ENCODE data around the gene PALM2AKAP2.

PALM2AKAP2 gene

GRCh38 chr9:109779711-109780452 is at the start of gene PALM2AKAP2:
Gene PALM2AKAP2 (plus strand): TSS chr9:109780198. CDS start chr9:109780489, 291 bp downstream.
- no peak for DNase-seq

GRCh38 chr9:109730228-109730627 is 49.8 kb upstream of the PALM2AKAP2 start:
- DNase-seq: no peak

GRCh38 chr9:109733690-109734089 is 46.3 kb upstream of the PALM2AKAP2 start:
- no peak for DNase-seq

GRCh38 chr9:109734814-109735213 is 45.2 kb upstream of the PALM2AKAP2 start:
- DNase-seq: no peak

- DNase-seq: no peak
These were observed 44.2 kb upstream of the PALM2AKAP2 start for GRCh38 chr9:109735801-109736200.

GRCh38 chr9:109737295-109737694 is 42.7 kb upstream of the PALM2AKAP2 start:
- DNase-seq: no peak

GRCh38 chr9:109739760-109740159 is 40.2 kb upstream of the PALM2AKAP2 start:
- DNase-seq: no peak

GRCh38 chr9:109742776-109743348 is 37.1 kb upstream of the PALM2AKAP2 start:
- no peak for DNase-seq

GRCh38 chr9:109743696-109744095 is 36.3 kb upstream of the PALM2AKAP2 start:
- no peak for DNase-seq

- no peak for DNase-seq
These were observed 34.4 kb upstream of the PALM2AKAP2 start for GRCh38 chr9:109745335-109746283.

- DNase-seq: no peak
These were observed 28.7 kb upstream of the PALM2AKAP2 start for GRCh38 chr9:109751253-109751652.

GRCh38 chr9:109753308-109753707 is 26.7 kb upstream of the PALM2AKAP2 start:
- DNase-seq: no peak

- DNase-seq: no peak
These were observed 25.0 kb upstream of the PALM2AKAP2 start for GRCh38 chr9:109755040-109755439.

- DNase-seq: no peak
These were observed 20.4 kb upstream of the PALM2AKAP2 start for GRCh38 chr9:109759589-109759988.

- no peak for DNase-seq
These were observed 14.7 kb upstream of the PALM2AKAP2 start for GRCh38 chr9:109765278-109765677.

GRCh38 chr9:109765830-109766229 is 14.2 kb upstream of the PALM2AKAP2 start:
- no peak for DNase-seq

- no peak for DNase-seq
These were observed 13.6 kb upstream of the PALM2AKAP2 start for GRCh38 chr9:109766351-109766750.

GRCh38 chr9:109767404-109767803 is 12.6 kb upstream of the PALM2AKAP2 start:
- DNase-seq: no peak

- no peak for DNase-seq
These were observed 12.2 kb upstream of the PALM2AKAP2 start for GRCh38 chr9:109767814-109768213.

- no peak for DNase-seq
These were observed 10.7 kb upstream of the PALM2AKAP2 start for GRCh38 chr9:109769250-109769649.

- no peak for DNase-seq
These were observed 9.9 kb upstream of the PALM2AKAP2 start for GRCh38 chr9:109770101-109770500.

- DNase-seq: no peak
These were observed 8.9 kb upstream of the PALM2AKAP2 start for GRCh38 chr9:109771087-109771486.

GRCh38 chr9:109771796-109772531 is 8.0 kb upstream of the PALM2AKAP2 start:
- no peak for DNase-seq
